HL-60 (cell line): ENCODE measurements around the gene CDK19.

Experiments used
- CTCF ChIP-seq: IDR thresholded peaks from one replicate; pipeline ENCODE4 v1.5.1; 2011; ENCODE audit warnings: low read length, control low read depth, inconsistent platforms; ENCODE audit not compliant: insufficient read depth
- POLR2AphosphoS5 ChIP-seq: IDR thresholded peaks from 2 replicates; pipeline ENCODE4 v1.6.1; 2012; ENCODE audit warnings: low read depth

- TF ChIP-seq POLR2AphosphoS5 (no peak), CTCF (no peak)
These were observed 49.6 kb upstream of the CDK19 start for GRCh38 chr6:110864824-110865223.
